ENCODE measurements around the gene RNU6-9. TPM values are rescaled to one million over a fixed set of nuclear protein-coding genes. Genes with fewer than 3 reads are reported as not detected.

Gene RNU6-9
- total RNA-seq, 4 donors from 2014 or later: not detected

- no peak for TF ChIP-seq CTCF (IDR thresholded peaks at IDR 0.05; ENCODE audit: low read depth)
Measured at GRCh38 chr19:850979-851335, 42.3 kb upstream of the RNU6-9 start.

- TF ChIP-seq CTCF (IDR thresholded peaks at IDR 0.05; ENCODE audit: low read depth): no peak
Measured at GRCh38 chr19:852136-853013, 40.9 kb upstream of the RNU6-9 start, which contains the start of gene ELANE. ELANE (plus strand) TSS chr19:852303; CDS start chr19:852329, 26 bp downstream.

GRCh38 chr19:853014-853585 lies 40.2 kb upstream of the RNU6-9 start:
- TF ChIP-seq CTCF (IDR thresholded peaks at IDR 0.05; ENCODE audit: low read depth): no peak

- TF ChIP-seq CTCF (IDR thresholded peaks at IDR 0.05; ENCODE audit: low read depth): no peak
Measured at GRCh38 chr19:854549-854948, 38.7 kb upstream of the RNU6-9 start.

GRCh38 chr19:855142-855541 lies 38.1 kb upstream of the RNU6-9 start:
- TF ChIP-seq CTCF (IDR thresholded peaks at IDR 0.05; ENCODE audit: low read depth): no peak

- no peak for TF ChIP-seq CTCF (IDR thresholded peaks at IDR 0.05; ENCODE audit: low read depth)
Measured at GRCh38 chr19:855566-856120, 37.6 kb upstream of the RNU6-9 start.

- no peak for TF ChIP-seq CTCF (IDR thresholded peaks at IDR 0.05; ENCODE audit: low read depth)
Measured at GRCh38 chr19:858284-858683, 35.0 kb upstream of the RNU6-9 start.
